Calu3 (cell line): ENCODE data around the gene GABRB1. TPM values are rescaled to one million over a fixed set of nuclear protein-coding genes. Genes with fewer than 3 reads are reported as not detected.

ENCODE experiments used
- BruUV-seq: library from RNA; stranded (reverse); fragments of 400-500 nt; replicated peaks from 2 replicates; lab custom pipeline; 2021; lab: Mats Ljungman, UMichigan
- CTCF ChIA-PET: fragments of 300-600 bp; sonication (Branson Sonifier 250); formaldehyde crosslinking; loops from one replicate; lab custom pipeline; 2022; ENCODE audit warnings: antibody characterized with exemption; lab: Charles Lee
- DNase-seq: peaks from one replicate; pipeline ENCODE4 v3.0.0; 2022
- H3K27ac Mint-ChIP-seq: one replicate; pipeline ENCODE4 v1.8.0; 2022; ENCODE audit warnings: mixed read lengths; ENCODE audit not compliant: unreplicated experiment
- H3K27me3 Mint-ChIP-seq: one replicate; pipeline ENCODE4 v1.8.0; 2022; ENCODE audit warnings: mixed read lengths; ENCODE audit not compliant: unreplicated experiment
- H3K36me3 Mint-ChIP-seq: one replicate; pipeline ENCODE4 v1.8.0; 2022; ENCODE audit warnings: mild to moderate bottlenecking, moderate library complexity, mixed read lengths; ENCODE audit not compliant: insufficient read depth, unreplicated experiment
- H3K4me1 Mint-ChIP-seq: one replicate; pipeline ENCODE4 v1.8.0; 2022; ENCODE audit warnings: mild to moderate bottlenecking, low read depth, mixed read lengths; ENCODE audit not compliant: unreplicated experiment
- H3K4me3 Mint-ChIP-seq: one replicate; pipeline ENCODE4 v1.8.0; 2022; ENCODE audit warnings: mild to moderate bottlenecking, low read depth, moderate library complexity, mixed read lengths; ENCODE audit not compliant: unreplicated experiment
- H3K9me3 Mint-ChIP-seq: one replicate; pipeline ENCODE4 v1.8.0; 2022; ENCODE audit warnings: low read depth, mixed read lengths; ENCODE audit not compliant: unreplicated experiment
- CTCF ChIP-seq: fragments of 200-600 bp; IDR thresholded peaks from one replicate; pipeline ENCODE4 v1.8.0; 2022; ENCODE audit warnings: antibody characterized with exemption; ENCODE audit not compliant: unreplicated experiment
- intact Hi-C: fragments of 100-400 bp; cut with micrococcal nuclease; formaldehyde crosslinking; loops from one replicate; pipeline ENCODE4 v1.10.0; 2022; ENCODE audit not compliant: unreplicated experiment
- total RNA-seq: library from RNA; stranded (reverse); gene quantifications from 2 replicates; pipeline ENCODE4 v1.2.3, GENCODE V29; 2022

The GABRB1 gene
- total RNA-seq, 1 experiment from 2014 or later, result not detected

GRCh38 chr4:47045261-47045660 lies 13.9 kb downstream of the GABRB1 start:
- Mint-ChIP-seq H3K4me1 (no peaks in the 10 kb centered on the region), H3K4me3 (no peak overlapping the region), H3K36me3 (no peaks in the 10 kb centered on the region), H3K9me3 (no peaks in the 10 kb centered on the region), H3K27ac (no peak overlapping the region), H3K27me3 (no peaks in the 10 kb centered on the region)
- intact Hi-C loops, result no loop called here
- BruUV-seq, result no TSS peak
- TF ChIP-seq CTCF, result no peak
- CTCF ChIA-PET, result no interaction called here
- DNase-seq, result no peak

GRCh38 chr4:47049347-47049746 lies 18.0 kb downstream of the GABRB1 start:
- BruUV-seq, result no TSS peak
- H3K4me1 Mint-ChIP-seq, result no peaks in the 10 kb centered on the region
- peaks cover 17% of the 10 kb centered on the region for H3K27me3 Mint-ChIP-seq
- no peak overlapping the region for H3K27ac Mint-ChIP-seq
- no peak for DNase-seq
- H3K36me3 Mint-ChIP-seq, result no peaks in the 10 kb centered on the region
- TF ChIP-seq CTCF, result no peak
- CTCF ChIA-PET, result no interaction called here
- intact Hi-C loops, result no loop called here
- no peaks in the 10 kb centered on the region for H3K9me3 Mint-ChIP-seq
- no peak overlapping the region for H3K4me3 Mint-ChIP-seq

GRCh38 chr4:47050761-47051725 lies 19.7 kb downstream of the GABRB1 start:
- Mint-ChIP-seq H3K4me1 (no peaks in the 10 kb centered on the region), H3K9me3 (no peaks in the 10 kb centered on the region), H3K27me3 (peaks cover 17% of the 10 kb centered on the region), H3K4me3 (no peak overlapping the region), H3K27ac (no peak overlapping the region), H3K36me3 (no peaks in the 10 kb centered on the region)
- intact Hi-C loops, result no loop called here
- no TSS peak for BruUV-seq
- no peak for DNase-seq
- no peak for TF ChIP-seq CTCF
- CTCF ChIA-PET, result no interaction called here

- H3K27me3 Mint-ChIP-seq, result peaks cover 17% of the 10 kb centered on the region
- CTCF ChIA-PET, result no interaction called here
- no peaks in the 10 kb centered on the region for H3K36me3 Mint-ChIP-seq
- no peaks in the 10 kb centered on the region for H3K4me1 Mint-ChIP-seq
- H3K27ac Mint-ChIP-seq, result no peak overlapping the region
- H3K9me3 Mint-ChIP-seq, result no peaks in the 10 kb centered on the region
- no TSS peak for BruUV-seq
- TF ChIP-seq CTCF, result no peak
- no peak for DNase-seq
- intact Hi-C loops, result no loop called here
- H3K4me3 Mint-ChIP-seq, result no peak overlapping the region
These were observed 22.1 kb downstream of the GABRB1 start for GRCh38 chr4:47053485-47053884.
